Common myeloid progenitor, CD34-positive (primary cell): Measurements from ENCODE around the gene SCARB2.
A peak's percentile ranks its signal among the peaks of the same experiment; 100 is the strongest.

Experiments
- CTCF ChIA-PET: fragments of 350-600 bp; sonication (Branson Sonifier 250); formaldehyde crosslinking; loops from one replicate; lab custom pipeline; 2021; ENCODE audit warnings: antibody characterized with exemption; lab: Charles Lee
- POLR2A ChIA-PET: fragments of 350-600 bp; sonication (Branson Sonifier 250); formaldehyde crosslinking; loops from one replicate; lab custom pipeline; 2021; ENCODE audit warnings: antibody characterized with exemption; lab: Charles Lee
- DNase-seq, 3 donors: peaks; one replicate each; pipeline versions ENCODE4 v3.0.0 to v3.0.0-alpha.2; 2013
- H3K27ac ChIP-seq, 2 experiments: 1 replicate in 1 of 2; 2 replicates in 1 of 2; pipeline ENCODE4 v1.7.0; 2013; ENCODE audit warnings: inconsistent platforms in 2 of 2, low read length in 2 of 2, mild to moderate bottlenecking in 2 of 2, low read depth in 1 of 2, moderate library complexity in 1 of 2; ENCODE audit not compliant: severe bottlenecking in 2 of 2, insufficient read depth in 1 of 2, poor library complexity in 1 of 2
- H3K27me3 ChIP-seq, 5 experiments: replicated peaks in 2 of 5; 1 replicate in 3 of 5; 2 replicates in 2 of 5; pipeline versions ENCODE4 v1.6.1 to v1.7.0; 2013; ENCODE audit warnings: low read length in 4 of 5, mild to moderate bottlenecking in 2 of 5, moderate library complexity in 2 of 5, inconsistent platforms in 1 of 5; ENCODE audit not compliant: insufficient read depth in 5 of 5, control insufficient read depth in 4 of 5
- H3K36me3 ChIP-seq, 4 experiments: 1 replicate in 2 of 4; 2 replicates in 2 of 4; pipeline versions ENCODE4 v1.6.1 to v1.7.0; 2013; ENCODE audit warnings: low read length in 3 of 4, control low read depth in 1 of 4, mild to moderate bottlenecking in 1 of 4; ENCODE audit not compliant: control insufficient read depth in 4 of 4, insufficient read depth in 4 of 4
- H3K4me1 ChIP-seq, 4 experiments: 1 replicate in 3 of 4; 2 replicates in 1 of 4; pipeline versions ENCODE4 v1.6.1 to v1.7.1; 2013; ENCODE audit warnings: low read length in 3 of 4, mild to moderate bottlenecking in 3 of 4, control low read depth in 1 of 4, inconsistent platforms in 1 of 4, moderate library complexity in 1 of 4; ENCODE audit not compliant: control insufficient read depth in 4 of 4, insufficient read depth in 4 of 4; ENCODE audit errors: control extremely low read depth in 1 of 4
- H3K4me3 ChIP-seq, 7 experiments: 1 replicate in 4 of 7; 2 replicates in 3 of 7; pipeline versions ENCODE4 v1.5.1 to v1.7.0; 2013; ENCODE audit warnings: mild to moderate bottlenecking in 7 of 7, low read length in 6 of 7, moderate library complexity in 6 of 7, inconsistent platforms in 2 of 7, low read depth in 2 of 7, control low read depth in 1 of 7; ENCODE audit not compliant: insufficient read depth in 4 of 7, control insufficient read depth in 1 of 7; ENCODE audit errors: extremely low read depth in 1 of 7
- H3K9me3 ChIP-seq, 5 experiments: 1 replicate in 4 of 5; 2 replicates in 1 of 5; pipeline versions ENCODE4 v1.6.1 to v1.7.1; 2013; ENCODE audit warnings: low read length in 4 of 5, mild to moderate bottlenecking in 2 of 5, inconsistent platforms in 1 of 5, low read depth in 1 of 5, moderate library complexity in 1 of 5; ENCODE audit not compliant: control insufficient read depth in 4 of 5, insufficient read depth in 2 of 5; ENCODE audit errors: control extremely low read depth in 1 of 5
- WGBS: methylation state at CpG from one replicate; pipeline ENCODE4 v1.1.5; 2013; ENCODE audit not compliant: insufficient coverage; 5-methylcytosine and 5-hydroxymethylcytosine counted together

Gene SCARB2

GRCh38 chr4:76216975-76217814 is 3.6 kb upstream of the SCARB2 start:
- no peak overlapping the region for H3K27ac ChIP-seq
- H3K27me3 ChIP-seq, result no peaks in the 10 kb centered on the region
- POLR2A ChIA-PET, result interaction anchor here (0.6 kb wide), 1 partner anchor 18 kb away, joined by 3 read pairs; no protein-coding TSS in a partner anchor
- H3K4me3 ChIP-seq, result no peak overlapping the region
- 100% methylated on average over 2 of the region's 6 CpGs for WGBS
- H3K9me3 ChIP-seq, result no peaks in the 10 kb centered on the region
- peaks cover 15 to 34% (median 24%) of the 10 kb centered on the region in 4 experiments for H3K4me1 ChIP-seq
- no peaks in the 10 kb centered on the region for H3K36me3 ChIP-seq
- CTCF ChIA-PET, result interaction anchor here (1.7 kb wide), 1 partner anchor 38 kb away, joined by 5 read pairs; no protein-coding TSS in a partner anchor
- no peak for DNase-seq

- Histone ChIP-seq H3K27me3 (no peaks in the 10 kb centered on the region), H3K36me3 (no peaks in the 10 kb centered on the region), H3K4me3 (no peak overlapping the region), H3K9me3 (no peaks in the 10 kb centered on the region), H3K27ac (no peak overlapping the region), H3K4me1 (peaks cover 15 to 40% (median 31%) of the 10 kb centered on the region in 4 experiments)
- ChIA-PET POLR2A (interaction anchor here (0.6 kb wide), 1 partner anchor 18 kb away, joined by 3 read pairs; no protein-coding TSS in a partner anchor), CTCF (interaction anchor here (1.7 to 2.5 kb wide), 3 partner anchors 9 to 37 kb away, joined by 5 to 17 read pairs (median 8); no protein-coding TSS in a partner anchor)
- WGBS, result no CpG with 5 or more reads among the region's 2 CpGs
- DNase-seq, result no peak
Measured at GRCh38 chr4:76216524-76216923, 2.9 kb upstream of the SCARB2 start.

- DNase-seq, result no peak
- Histone ChIP-seq H3K4me1 (peaks cover 19 to 55% (median 44%) of the 10 kb centered on the region in 4 experiments), H3K27me3 (no peaks in the 10 kb centered on the region), H3K36me3 (no peaks in the 10 kb centered on the region), H3K4me3 (peak overlapping the region in 3 of 7 experiments; percentile 79 to 94 (median 91)), H3K27ac (no peak overlapping the region), H3K9me3 (no peaks in the 10 kb centered on the region)
- no CpG with 5 or more reads among the region's 3 CpGs for WGBS
- ChIA-PET POLR2A (no interaction called here), CTCF (interaction anchor here (0.9 to 2.5 kb wide), 5 partner anchors 10 to 163 kb away, joined by 3 to 17 read pairs (median 6); no protein-coding TSS in a partner anchor)
Measured at GRCh38 chr4:76215077-76215476, 1.5 kb upstream of the SCARB2 start.

- Histone ChIP-seq H3K4me1 (peaks cover 23 to 63% (median 47%) of the 10 kb centered on the region in 4 experiments), H3K36me3 (no peaks in the 10 kb centered on the region), H3K4me3 (peak overlapping the region; percentile 73 to 94 (median 83)), H3K27me3 (no peaks in the 10 kb centered on the region), H3K27ac (peak overlapping the region; percentile 78 to 88), H3K9me3 (no peaks in the 10 kb centered on the region)
- ChIA-PET POLR2A (no interaction called here), CTCF (interaction anchor here (1.0 to 2.5 kb wide), 4 partner anchors 11 to 91 kb away, joined by 4 to 17 read pairs (median 7); no protein-coding TSS in a partner anchor)
- DNase-seq, result peak in 1 of 3 donors; percentile 79
- 9% methylated on average over 7 of the region's 10 CpGs for WGBS
Measured at GRCh38 chr4:76214177-76214675, 602 bp upstream of the SCARB2 start.

GRCh38 chr4:76212851-76213414 is 691 bp downstream of the SCARB2 start:
- H3K27ac ChIP-seq, result peak overlapping the region; percentile 51 to 88
- H3K4me1 ChIP-seq, result peaks cover 29 to 76% (median 57%) of the 10 kb centered on the region in 4 experiments
- ChIA-PET CTCF (interaction anchor here (1.4 to 2.2 kb wide), 3 partner anchors 13 to 93 kb away, joined by 3 to 5 read pairs (median 4); partner anchors contain the start of gene FAM47E), POLR2A (interaction anchor here (1.5 kb wide), 1 partner anchor 13 kb away, joined by 8 read pairs; no protein-coding TSS in a partner anchor)
- no peaks in the 10 kb centered on the region for H3K9me3 ChIP-seq
- 0% methylated on average over 10 of the region's 14 CpGs for WGBS
- peak overlapping the region; percentile 73 to 94 (median 83) for H3K4me3 ChIP-seq
- peak in 2 of 3 donors; percentile 53 to 66 for DNase-seq
- no peaks in the 10 kb centered on the region for H3K36me3 ChIP-seq
- H3K27me3 ChIP-seq, result no peaks in the 10 kb centered on the region

GRCh38 chr4:76211769-76212708 is 1.6 kb downstream of the SCARB2 start:
- Histone ChIP-seq H3K27ac (peak overlapping the region; percentile 51 to 88), H3K27me3 (no peaks in the 10 kb centered on the region), H3K9me3 (no peaks in the 10 kb centered on the region), H3K4me1 (peaks cover 33 to 80% (median 58%) of the 10 kb centered on the region in 4 experiments), H3K36me3 (no peaks in the 10 kb centered on the region), H3K4me3 (peak overlapping the region in 6 of 7 experiments; percentile 73 to 94 (median 84))
- DNase-seq, result no peak
- POLR2A ChIA-PET, result interaction anchor here (1.5 kb wide), 1 partner anchor 12 kb away, joined by 8 read pairs; no protein-coding TSS in a partner anchor
- 79% methylated on average over 2 of the region's 6 CpGs for WGBS
- CTCF ChIA-PET, result interaction anchor here (1.2 to 2.2 kb wide), 7 partner anchors 12 to 166 kb away, joined by 3 to 7 read pairs (median 5); partner anchors contain the start of gene FAM47E
